H1 (cell line): ENCODE data around the gene CUEDC1. TPM values are rescaled to one million over a fixed set of nuclear protein-coding genes. Genes with fewer than 3 reads are reported as not detected.
A peak's percentile ranks its signal among the peaks of the same experiment; 100 is the strongest.

ENCODE experiments used
- CTCF ChIA-PET: fragments of 300-600 bp; sonication (Branson Sonifier 250); formaldehyde crosslinking; loops from one replicate; lab custom pipeline; 2021; ENCODE audit not compliant: partially characterized antibody; lab: Charles Lee
- POLR2A ChIA-PET: fragments of 300-600 bp; sonication (Branson Sonifier 250); formaldehyde crosslinking; loops from one replicate; lab custom pipeline; 2021; ENCODE audit warnings: inconsistent platforms; ENCODE audit not compliant: partially characterized antibody; lab: Charles Lee
- DNase-seq, 2 experiments: peaks; one replicate each; pipeline versions ENCODE4 v3.0.0 to v3.0.0-alpha.2; 2010 to 2022; ENCODE audit warnings: low spot score in 2 of 2, low read depth in 1 of 2, mixed read lengths in 1 of 2
- FAIRE-seq: peaks from 2 replicates; lab custom pipeline; 2011; peaks lifted over from hg19 to GRCh38; lab: Jason Lieb, UNC
- H2AFZ ChIP-seq: 2 replicates; pipeline ENCODE4 v1.8.1; 2012; ENCODE audit warnings: low read length, inconsistent platforms
- H2AK5ac ChIP-seq: 2 replicates; pipeline ENCODE4 v1.6.1; 2013; ENCODE audit warnings: low read depth, low read length
- H2BK120ac ChIP-seq: replicated peaks from 2 replicates; pipeline ENCODE3; 2013; ENCODE audit warnings: low read depth, low read length, inconsistent platforms
- H2BK12ac ChIP-seq: 2 replicates; pipeline ENCODE4 v1.6.1; 2013; ENCODE audit warnings: low read depth, low read length
- H2BK15ac ChIP-seq: 2 replicates; pipeline ENCODE4 v1.6.1; 2013; ENCODE audit warnings: low read length
- H2BK20ac ChIP-seq: 2 replicates; pipeline ENCODE4 v1.6.1; 2013; ENCODE audit warnings: low read length
- H2BK5ac ChIP-seq: 2 replicates; pipeline ENCODE4 v1.6.1; 2013; ENCODE audit warnings: low read depth, low read length
- H3K14ac ChIP-seq: 2 replicates; pipeline ENCODE4 v1.6.1; 2013; ENCODE audit warnings: inconsistent platforms; ENCODE audit not compliant: insufficient read length
- H3K18ac ChIP-seq: 2 replicates; pipeline ENCODE4 v1.6.1; 2013; ENCODE audit warnings: low read length; ENCODE audit errors: extremely low read depth
- H3K23ac ChIP-seq: 2 replicates; pipeline ENCODE4 v1.6.1; 2013; ENCODE audit warnings: inconsistent platforms; ENCODE audit not compliant: insufficient read length
- H3K23me2 ChIP-seq: 2 replicates; pipeline ENCODE4 v1.6.1; 2013; ENCODE audit warnings: low read depth, low read length
- H3K27ac ChIP-seq: 2 replicates; pipeline ENCODE4 v1.6.1; 2011; ENCODE audit warnings: low read depth, low read length, inconsistent platforms
- H3K27me3 ChIP-seq, 4 experiments: replicated peaks in 1 of 4; 1 replicate in 1 of 4; 2 replicates in 3 of 4; pipeline versions ENCODE4 v1.6.1 to v1.8.1; 2011 to 2013; ENCODE audit warnings: low read length in 3 of 4, mild to moderate bottlenecking in 3 of 4, inconsistent platforms in 2 of 4, mixed read lengths in 2 of 4, moderate library complexity in 1 of 4; ENCODE audit not compliant: control insufficient read depth in 3 of 4, insufficient read depth in 3 of 4; ENCODE audit errors: extremely low read depth in 1 of 4
- H3K36me3 ChIP-seq, 4 experiments: 2 replicates each; pipeline versions ENCODE4 v1.6.1 to v1.8.1; 2011 to 2013; ENCODE audit warnings: mild to moderate bottlenecking in 4 of 4, low read length in 3 of 4, moderate library complexity in 2 of 4, control low read depth in 1 of 4, inconsistent platforms in 1 of 4; ENCODE audit not compliant: insufficient read depth in 4 of 4, control insufficient read depth in 2 of 4
- H3K4ac ChIP-seq: replicated peaks from 2 replicates; pipeline ENCODE3; 2013; ENCODE audit warnings: low read length, low read depth, mixed read lengths, inconsistent platforms; ENCODE audit not compliant: insufficient read length
- H3K4me1 ChIP-seq, 4 experiments: replicated peaks in 1 of 4; 1 replicate in 1 of 4; 2 replicates in 3 of 4; pipeline versions ENCODE4 v1.6.1 to v1.8.1; 2011 to 2013; ENCODE audit warnings: low read length in 3 of 4, inconsistent platforms in 2 of 4, mixed read lengths in 1 of 4; ENCODE audit not compliant: insufficient read depth in 4 of 4, control insufficient read depth in 3 of 4
- H3K4me2 ChIP-seq, 2 experiments: 2 replicates each; pipeline versions ENCODE4 v1.6.1 to v1.8.1; 2011 to 2013; ENCODE audit warnings: low read depth in 2 of 2, low read length in 2 of 2, control low read depth in 1 of 2, inconsistent platforms in 1 of 2, mild to moderate bottlenecking in 1 of 2; ENCODE audit not compliant: insufficient read depth in 1 of 2
- H3K4me3 ChIP-seq, 4 experiments: fragments of 200-600, 300-600 bp in 1 of 4; sonication (generic), shearing (Covaris generic), sonication (Bioruptor Twin) in 1 of 4; 2 replicates each; pipeline versions ENCODE4 v1.5.1 to v1.8.1; 2011 to 2016; ENCODE audit warnings: low read length in 4 of 4, low read depth in 3 of 4, control low read depth in 2 of 4, inconsistent platforms in 2 of 4, mild to moderate bottlenecking in 2 of 4, mixed read lengths in 1 of 4, moderate library complexity in 1 of 4; ENCODE audit not compliant: insufficient read depth in 2 of 4; ENCODE audit errors: extremely low read depth in 1 of 4
- H3K56ac ChIP-seq: replicated peaks from 2 replicates; pipeline ENCODE3; 2013; ENCODE audit warnings: low read depth, mild to moderate bottlenecking, mixed read lengths, low read length, inconsistent platforms; ENCODE audit not compliant: insufficient read length
- H3K79me1 ChIP-seq: 2 replicates; pipeline ENCODE4 v1.6.1; 2013; ENCODE audit warnings: low read depth, low read length, control low read depth
- H3K79me2 ChIP-seq, 2 experiments: 2 replicates each; pipeline versions ENCODE4 v1.6.1 to v1.8.1; 2012 to 2013; ENCODE audit warnings: low read length in 2 of 2, mild to moderate bottlenecking in 2 of 2, inconsistent platforms in 1 of 2; ENCODE audit not compliant: insufficient read depth in 2 of 2, control insufficient read depth in 1 of 2
- H3K9ac ChIP-seq, 4 experiments: replicated peaks in 1 of 4; 1 replicate in 1 of 4; 2 replicates in 3 of 4; pipeline versions ENCODE4 v1.6.1 to v1.8.1; 2011 to 2013; ENCODE audit warnings: low read depth in 3 of 4, low read length in 3 of 4, control low read depth in 2 of 4, mild to moderate bottlenecking in 2 of 4, moderate library complexity in 2 of 4, inconsistent platforms in 1 of 4; ENCODE audit errors: extremely low read depth in 1 of 4
- H3K9me3 ChIP-seq, 2 experiments: 2 replicates each; pipeline versions ENCODE4 v1.6.1 to v1.8.1; 2012 to 2013; ENCODE audit warnings: mild to moderate bottlenecking in 2 of 2, moderate library complexity in 2 of 2, control low read depth in 1 of 2, inconsistent platforms in 1 of 2, low read depth in 1 of 2, low read length in 1 of 2, mixed read lengths in 1 of 2; ENCODE audit not compliant: insufficient read depth in 2 of 2
- H4K20me1 ChIP-seq, 2 experiments: replicated peaks in 1 of 2; 2 replicates each; pipeline versions ENCODE3 to v1.8.1; 2011 to 2013; ENCODE audit warnings: inconsistent platforms in 2 of 2, low read length in 2 of 2, mild to moderate bottlenecking in 1 of 2; ENCODE audit not compliant: insufficient read depth in 2 of 2, control insufficient read depth in 1 of 2
- H4K5ac ChIP-seq: 2 replicates; pipeline ENCODE4 v1.6.1; 2013; ENCODE audit warnings: low read length, low read depth, mixed read lengths, inconsistent platforms; ENCODE audit not compliant: insufficient read length
- H4K8ac ChIP-seq: 2 replicates; pipeline ENCODE4 v1.8.0; 2013; ENCODE audit warnings: mild to moderate bottlenecking, moderate library complexity, low read length, inconsistent platforms; ENCODE audit not compliant: insufficient read depth; ENCODE audit errors: extremely low read depth
- H4K91ac ChIP-seq: replicated peaks from 2 replicates; pipeline ENCODE3; 2013; ENCODE audit warnings: low read length, mixed read lengths, inconsistent platforms; ENCODE audit not compliant: insufficient read length
- RNF2 ChIP-seq: fragments of 200-900, 300-1000 bp; sonication (generic); IDR thresholded peaks from 2 replicates; pipeline ENCODE4 v1.7.1; 2016; ENCODE audit warnings: borderline replicate concordance, low read depth, mild to moderate bottlenecking, antibody characterized with exemption, low read length; ENCODE audit not compliant: poor library complexity, severe bottlenecking; ENCODE audit errors: missing control alignments
- WGBS, 2 experiments: shearing (Covaris generic) in 1 of 2; methylation state at CpG; one replicate each; pipeline versions ENCODE4 v1.1.6 to v1.1.7; 2013 to 2015; ENCODE audit warnings: low lambda C conversion rate in 2 of 2, mixed read lengths in 2 of 2, inconsistent platforms in 1 of 2, low coverage in 1 of 2, missing lambda C conversion rate in 1 of 2; ENCODE audit not compliant: insufficient replicate concordance in 2 of 2, insufficient coverage in 1 of 2, insufficient read length in 1 of 2; ENCODE audit errors: extremely low coverage in 1 of 2, missing lambda C conversion rate in 1 of 2; 5-methylcytosine and 5-hydroxymethylcytosine counted together
- polyA plus RNA-seq, 7 experiments: library from polyadenylated mRNA; depleted of rRNA in 3 of 7; stranded (reverse) in 5 of 7; unstranded in 2 of 7; fragments of >200 nt in 5 of 7; fragments of 200-250 nt in 2 of 7; gene quantifications; 1 replicate in 5 of 7; 2 replicates in 1 of 7; 4 replicates in 1 of 7; pipeline versions ENCODE4 v1.2.1 to v1.2.3, GENCODE V29; 2011 to 2013; ENCODE audit warnings: missing spikeins in 2 of 7, mixed read lengths in 2 of 7
- total RNA-seq: library from RNA; stranded (reverse); fragmentation: NEBNext Ultra II Directional; extraction: Animal tissue kit (Norgen Biotek cat#: 25700); gene quantifications from 2 replicates; pipeline ENCODE4 v1.2.1, GENCODE V29; 2021

Gene CUEDC1
- total and polyA plus RNA-seq, 2 of the 8 experiments (the other 6 are each of a cell fraction or from before 2014, with no cell fraction given), result 4.0 to 10.7 TPM

GRCh38 chr17:57915544-57915943 is 39.7 kb downstream of the CUEDC1 start:
- peaks cover 8 to 28% (median 17%) of the 10 kb centered on the region in 4 experiments; a peak in 6 of 7 replicates for H3K4me1 ChIP-seq
- POLR2A ChIA-PET, result interaction anchor here (0.8 to 1.8 kb wide), 6 partner anchors 10 to 55 kb away, joined by 3 to 5 read pairs (median 4); no protein-coding TSS in a partner anchor

More at GRCh38 chr17:57915544-57915943, 39.7 kb downstream of the CUEDC1 start:
- H4K20me1 ChIP-seq, result no peaks in the 10 kb centered on the region
- H2BK20ac ChIP-seq, result peak overlapping the region; percentile 92; the same call in 1 of the 2 replicates
- H3K23me2 ChIP-seq, result no peaks in the 10 kb centered on the region
- no peak overlapping the region for H3K23ac ChIP-seq
- no peak overlapping the region for H3K4ac ChIP-seq
- H3K79me2 ChIP-seq, result no peaks in the 10 kb centered on the region
- no peak overlapping the region for H3K18ac ChIP-seq
- 83% methylated on average over 9 of the region's 9 CpGs; no CpG with 5 or more reads in 1 of the 2 experiments for WGBS, 2 experiments
- H4K91ac ChIP-seq, result no peak overlapping the region
- no peak overlapping the region for H2AK5ac ChIP-seq
- no peak overlapping the region for H2AFZ ChIP-seq
- CTCF ChIA-PET, result interaction anchor here (0.5 to 2.8 kb wide), 10 partner anchors 11 to 1114 kb away, joined by 3 to 22 read pairs (median 4); partner anchors contain the start of gene CUEDC1
- peak overlapping the region; percentile 17; the same call in 1 of the 2 replicates for H4K8ac ChIP-seq
- no peak overlapping the region for H2BK120ac ChIP-seq
- no peak overlapping the region for H3K14ac ChIP-seq
- H3K27ac ChIP-seq, result no peak overlapping the region
- H2BK5ac ChIP-seq, result 0 out of 2 replicates have a peak overlapping the region, but pooled peaks have one; percentile 16
- TF ChIP-seq RNF2, result no peak
- TF ChIP-seq, all 59 proteins: peak for 0
- Histone ChIP-seq H3K4me3 (no peak overlapping the region), H3K56ac (peak overlapping the region; percentile 5), H3K36me3 (no peaks in the 10 kb centered on the region), H2BK15ac (0 out of 2 replicates have a peak overlapping the region, but pooled peaks have one; percentile 46), H3K9me3 (no peaks in the 10 kb centered on the region), H3K27me3 (no peaks in the 10 kb centered on the region), H3K4me2 (peak overlapping the region in 1 of 2 experiments; percentile 48; a peak in 1 of 4 replicates), H4K5ac (no peak overlapping the region), H2BK12ac (peak overlapping the region; percentile 88), H3K9ac (no peak overlapping the region), H3K79me1 (peaks cover 4% of the 10 kb centered on the region; the same call in 1 of the 2 replicates)
- FAIRE-seq (no peak), DNase-seq (no peak)
